ENCODE measurements around the gene MFSD12. TPM values are rescaled to one million over a fixed set of nuclear protein-coding genes. Genes with fewer than 3 reads are reported as not detected.

Gene MFSD12
- polyA plus RNA-seq, 3 donors, result 47.9 to 150 (median 55.5) TPM

DNA sequence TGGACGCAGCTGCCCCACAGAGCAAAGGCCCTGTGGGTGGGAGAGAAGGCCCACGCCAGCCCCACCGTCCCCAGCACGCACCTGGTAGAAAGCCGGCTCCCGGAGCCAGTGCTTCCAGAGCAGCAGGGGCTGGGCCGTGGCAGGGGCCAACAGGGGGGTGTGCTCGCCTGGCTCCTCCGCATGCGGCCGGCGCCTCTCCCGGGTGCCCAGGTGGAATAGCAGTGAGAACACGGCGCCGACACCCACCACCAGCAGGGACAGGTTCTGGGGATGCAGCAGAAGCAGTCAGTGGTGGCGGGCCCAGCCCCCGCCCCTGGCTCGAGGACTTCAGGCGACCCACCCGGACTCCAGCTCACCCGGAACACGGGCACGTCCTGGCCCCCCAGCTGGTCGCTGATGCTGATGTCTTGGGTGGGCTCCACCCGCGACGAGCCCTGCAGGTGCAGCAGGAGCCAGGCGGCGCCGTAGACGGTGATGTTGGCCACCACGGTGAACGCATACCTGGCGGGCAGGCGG lies 9.6 kb downstream of the MFSD12 start:
- Histone ChIP-seq H3K4me3 (replicated peaks in 1 of 3; ENCODE audit: low read depth in 2 of 3, low read length in 3 of 3) (peak overlapping the region in 1 of 3 experiments; percentile 44), H3K4me1 (ENCODE audit: control insufficient read depth in 1 of 2, insufficient read depth in 2 of 2, low read length in 2 of 2) (peaks cover 41 to 53% of the 10 kb centered on the region in 2 donors), H3K9me3 (replicated peaks in 1 of 2; ENCODE audit: control insufficient read depth in 1 of 2, insufficient read depth in 1 of 2, low read length in 2 of 2) (no peaks in the 10 kb centered on the region), H3K27ac (ENCODE audit: low read depth in 1 of 2, low read length in 2 of 2) (peak overlapping the region; percentile 89 to 98), H2AFZ (ENCODE audit: insufficient read depth, low read depth, low read length, poor library complexity, severe bottlenecking) (no peak overlapping the region), H3K9ac (ENCODE audit: insufficient read depth, low read length, poor library complexity, severe bottlenecking) (peak overlapping the region; percentile 6), H3K36me3 (replicated peaks in 1 of 2; ENCODE audit: control insufficient read depth in 1 of 2, insufficient read depth in 2 of 2, low read length in 2 of 2) (peaks cover 43 to 60% of the 10 kb centered on the region in 2 donors), H3K79me2 (ENCODE audit: insufficient read depth, low read length) (peaks cover 37% of the 10 kb centered on the region), H3K4me2 (replicated peaks; ENCODE audit: extremely low read depth, low read length, poor library complexity, severe bottlenecking) (peak overlapping the region; percentile 66), H4K20me1 (ENCODE audit: insufficient read depth, low read length) (peaks cover 53% of the 10 kb centered on the region), H3K27me3 (ENCODE audit: control insufficient read depth in 2 of 2, insufficient read depth in 2 of 2, low read length in 2 of 2) (no peaks in the 10 kb centered on the region)
- TF ChIP-seq, protein P1, sequence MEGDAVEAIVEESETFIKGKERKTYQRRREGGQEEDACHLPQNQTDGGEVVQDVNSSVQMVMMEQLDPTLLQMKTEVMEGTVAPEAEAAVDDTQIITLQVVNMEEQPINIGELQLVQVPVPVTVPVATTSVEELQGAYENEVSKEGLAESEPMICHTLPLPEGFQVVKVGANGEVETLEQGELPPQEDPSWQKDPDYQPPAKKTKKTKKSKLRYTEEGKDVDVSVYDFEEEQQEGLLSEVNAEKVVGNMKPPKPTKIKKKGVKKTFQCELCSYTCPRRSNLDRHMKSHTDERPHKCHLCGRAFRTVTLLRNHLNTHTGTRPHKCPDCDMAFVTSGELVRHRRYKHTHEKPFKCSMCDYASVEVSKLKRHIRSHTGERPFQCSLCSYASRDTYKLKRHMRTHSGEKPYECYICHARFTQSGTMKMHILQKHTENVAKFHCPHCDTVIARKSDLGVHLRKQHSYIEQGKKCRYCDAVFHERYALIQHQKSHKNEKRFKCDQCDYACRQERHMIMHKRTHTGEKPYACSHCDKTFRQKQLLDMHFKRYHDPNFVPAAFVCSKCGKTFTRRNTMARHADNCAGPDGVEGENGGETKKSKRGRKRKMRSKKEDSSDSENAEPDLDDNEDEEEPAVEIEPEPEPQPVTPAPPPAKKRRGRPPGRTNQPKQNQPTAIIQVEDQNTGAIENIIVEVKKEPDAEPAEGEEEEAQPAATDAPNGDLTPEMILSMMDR (IDR thresholded peaks at IDR 0.05), result peak; percentile 55
- Mint-ChIP-seq H3K36me3 (peaks cover 35 to 53% of the 10 kb centered on the region in 2 donors), H3K27me3 (ENCODE audit: low read depth in 3 of 3) (no peaks in the 10 kb centered on the region), H3K4me1 (peaks cover 40% of the 10 kb centered on the region), H3K4me3 (no peak overlapping the region), H3K27ac (peak overlapping the region in 4 of 7 donors; percentile 55 to 99 (median 94)), H3K9me3 (peaks cover 0 to 2% (median 0%) of the 10 kb centered on the region in 7 donors)
- WGBS (ENCODE audit: insufficient coverage), result 88% methylated on average over 30 of the region's 36 CpGs
- no peak for DNase-seq
- intact Hi-C loops (cut with micrococcal nuclease), result loop anchor here (1.0 to 5.0 kb wide), 4 partner anchors 9 to 79 kb away; partner anchors contain the start of genes CACTIN (in 1 of the 2) and MFSD12 (in 1 of the 2)

DNA sequence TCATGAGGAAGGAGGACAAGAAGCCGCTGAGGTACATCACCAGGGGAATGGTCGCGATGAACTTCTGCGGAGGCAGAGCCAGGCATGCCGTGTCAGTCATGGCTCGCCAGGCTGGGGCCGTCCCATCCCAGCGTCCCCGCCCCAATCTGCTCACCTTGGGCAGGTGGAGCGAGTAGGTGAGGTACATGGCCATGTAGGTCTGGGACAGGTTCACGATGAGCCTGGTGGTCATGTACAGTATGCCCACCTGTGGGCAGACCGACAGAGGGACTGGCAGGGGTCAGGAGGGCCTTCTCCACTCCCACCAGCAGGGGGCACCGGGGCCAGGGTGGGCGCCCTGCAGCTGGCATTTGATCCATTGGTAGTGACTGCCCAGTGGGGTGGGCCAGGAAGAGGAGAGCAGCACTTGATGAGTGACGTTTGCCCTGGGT lies 10.1 kb downstream of the MFSD12 start:
- Mint-ChIP-seq H3K4me3 (no peak overlapping the region), H3K9me3 (peaks cover 0 to 2% (median 0%) of the 10 kb centered on the region in 7 donors), H3K4me1 (peaks cover 36% of the 10 kb centered on the region), H3K36me3 (peaks cover 35 to 58% of the 10 kb centered on the region in 2 donors), H3K27ac (peak overlapping the region in 5 of 7 donors; percentile 7 to 79 (median 51)), H3K27me3 (ENCODE audit: low read depth in 3 of 3) (no peaks in the 10 kb centered on the region)
- H3K79me2 ChIP-seq (ENCODE audit: insufficient read depth, low read length), result peaks cover 32% of the 10 kb centered on the region
- H3K4me2 ChIP-seq (replicated peaks; ENCODE audit: extremely low read depth, low read length, poor library complexity, severe bottlenecking), result no peak overlapping the region
- no peaks in the 10 kb centered on the region for H3K27me3 ChIP-seq (ENCODE audit: control insufficient read depth in 2 of 2, insufficient read depth in 2 of 2, low read length in 2 of 2)
- peak in 1 of 3 donors; percentile 36 for DNase-seq
- TF ChIP-seq, protein P1 (IDR thresholded peaks at IDR 0.05), result peak; percentile 79
- H3K9me3 ChIP-seq (replicated peaks in 1 of 2; ENCODE audit: control insufficient read depth in 1 of 2, insufficient read depth in 1 of 2, low read length in 2 of 2), result no peaks in the 10 kb centered on the region
- H4K20me1 ChIP-seq (ENCODE audit: insufficient read depth, low read length), result peaks cover 55% of the 10 kb centered on the region
- peaks cover 36 to 48% of the 10 kb centered on the region in 2 donors for H3K4me1 ChIP-seq (ENCODE audit: control insufficient read depth in 1 of 2, insufficient read depth in 2 of 2, low read length in 2 of 2)
- H3K27ac ChIP-seq (ENCODE audit: low read depth in 1 of 2, low read length in 2 of 2), result peak overlapping the region in 1 of 2 donors; percentile 89
- 92% methylated on average over 15 of the region's 15 CpGs for WGBS (ENCODE audit: insufficient coverage)
- H3K4me3 ChIP-seq (replicated peaks in 1 of 3; ENCODE audit: low read depth in 2 of 3, low read length in 3 of 3), result no peak overlapping the region
- intact Hi-C loops (cut with micrococcal nuclease), result loop anchor here (5.0 kb wide), 3 partner anchors 35 to 80 kb away; partner anchors contain the start of gene CACTIN (in 1 of the 2)
- no peak overlapping the region for H2AFZ ChIP-seq (ENCODE audit: insufficient read depth, low read depth, low read length, poor library complexity, severe bottlenecking)
- peaks cover 46 to 62% of the 10 kb centered on the region in 2 donors for H3K36me3 ChIP-seq (replicated peaks in 1 of 2; ENCODE audit: control insufficient read depth in 1 of 2, insufficient read depth in 2 of 2, low read length in 2 of 2)
- H3K9ac ChIP-seq (ENCODE audit: insufficient read depth, low read length, poor library complexity, severe bottlenecking), result no peak overlapping the region
